HEK293 (cell line): ENCODE data around the gene RIPPLY2.

Source experiments
- HIC1 ChIP-seq: fragments of 450-650 bp; formaldehyde crosslinking; IDR thresholded peaks from 2 replicates; pipeline ENCODE4 v1.5.1; 2016; ENCODE audit warnings: missing biosample characterization, missing genetic modification characterization
- KLF7 ChIP-seq: fragments of 450-650 bp; formaldehyde crosslinking; IDR thresholded peaks from 2 replicates; pipeline ENCODE4 v1.5.1; 2016; ENCODE audit warnings: missing biosample characterization, missing genetic modification characterization, borderline replicate concordance
- PRDM6 ChIP-seq: fragments of 450-650 bp; formaldehyde crosslinking; IDR thresholded peaks from 2 replicates; pipeline ENCODE4 v1.5.1; 2017; ENCODE audit warnings: missing biosample characterization, missing genetic modification characterization
- REST ChIP-seq: fragments of 450-650 bp; formaldehyde crosslinking; IDR thresholded peaks from 2 replicates; pipeline ENCODE4 v1.5.1; 2016; ENCODE audit warnings: missing biosample characterization, missing genetic modification characterization
- SCRT2 ChIP-seq: fragments of 450-650 bp; formaldehyde crosslinking; IDR thresholded peaks from 2 replicates; pipeline ENCODE4 v1.5.1; 2016; ENCODE audit warnings: missing biosample characterization, missing genetic modification characterization
- ZBTB48 ChIP-seq: fragments of 450-650 bp; formaldehyde crosslinking; IDR thresholded peaks from 2 replicates; pipeline ENCODE4 v1.5.1; 2016; ENCODE audit warnings: missing biosample characterization, missing genetic modification characterization
- ZBTB7A ChIP-seq: fragments of 450-650 bp; formaldehyde crosslinking; IDR thresholded peaks from 2 replicates; pipeline ENCODE4 v1.5.1; 2016; ENCODE audit warnings: low read depth, missing biosample characterization, missing genetic modification characterization
- ZNF133 ChIP-seq: fragments of 450-650 bp; formaldehyde crosslinking; IDR thresholded peaks from 2 replicates; pipeline ENCODE4 v1.5.1; 2016; ENCODE audit warnings: missing biosample characterization, missing genetic modification characterization
- ZNF138 ChIP-seq: fragments of 450-650 bp; formaldehyde crosslinking; IDR thresholded peaks from 2 replicates; pipeline ENCODE4 v1.5.1; 2016; ENCODE audit warnings: missing biosample characterization, missing genetic modification characterization, borderline replicate concordance
- ZNF18 ChIP-seq: fragments of 450-650 bp; formaldehyde crosslinking; IDR thresholded peaks from 2 replicates; pipeline ENCODE4 v1.5.1; 2016; ENCODE audit warnings: missing biosample characterization, missing genetic modification characterization
- ZNF274 ChIP-seq, 2 experiments: fragments of 200-500 bp in 1 of 2; fragments of 450-650 bp in 1 of 2; sonication (Bioruptor generic) in 1 of 2; formaldehyde crosslinking in 1 of 2; IDR thresholded peaks; 2 replicates each; pipeline versions ENCODE4 v1.5.1 to v1.6.1; 2014 to 2016; ENCODE audit warnings: borderline replicate concordance in 1 of 2, inconsistent platforms in 1 of 2, low read length in 1 of 2, missing biosample characterization in 1 of 2, missing genetic modification characterization in 1 of 2
- ZNF280C ChIP-seq: fragments of 450-650 bp; formaldehyde crosslinking; IDR thresholded peaks from 2 replicates; pipeline ENCODE4 v1.5.1; 2016; ENCODE audit warnings: missing biosample characterization, missing genetic modification characterization
- ZNF324 ChIP-seq: fragments of 450-650 bp; formaldehyde crosslinking; IDR thresholded peaks from 2 replicates; pipeline ENCODE4 v1.5.1; 2016; ENCODE audit warnings: missing biosample characterization, missing genetic modification characterization
- ZNF416 ChIP-seq: fragments of 450-650 bp; formaldehyde crosslinking; IDR thresholded peaks from 2 replicates; pipeline ENCODE4 v1.5.1; 2016; ENCODE audit warnings: missing biosample characterization, missing genetic modification characterization
- ZNF501 ChIP-seq: fragments of 450-650 bp; formaldehyde crosslinking; IDR thresholded peaks from 2 replicates; pipeline ENCODE4 v1.5.1; 2016; ENCODE audit warnings: missing biosample characterization, missing genetic modification characterization
- ZNF549 ChIP-seq: fragments of 450-650 bp; IDR thresholded peaks from 2 replicates; pipeline ENCODE4 v1.5.1; 2018; ENCODE audit warnings: missing biosample characterization, missing genetic modification characterization, mild to moderate bottlenecking, inconsistent platforms, moderate library complexity
- ZNF558 ChIP-seq: fragments of 450-650 bp; formaldehyde crosslinking; IDR thresholded peaks from 2 replicates; pipeline ENCODE4 v1.5.1; 2016; ENCODE audit warnings: missing biosample characterization, missing genetic modification characterization
- ZNF610 ChIP-seq: fragments of 450-650 bp; formaldehyde crosslinking; IDR thresholded peaks from 2 replicates; pipeline ENCODE4 v1.5.1; 2016; ENCODE audit warnings: missing biosample characterization, missing genetic modification characterization, borderline replicate concordance
- ZNF629 ChIP-seq: fragments of 450-650 bp; formaldehyde crosslinking; IDR thresholded peaks from 2 replicates; pipeline ENCODE4 v1.5.1; 2017; ENCODE audit warnings: missing biosample characterization, missing genetic modification characterization
- ZNF654 ChIP-seq: fragments of 450-650 bp; formaldehyde crosslinking; IDR thresholded peaks from 2 replicates; pipeline ENCODE4 v1.5.1; 2016; ENCODE audit warnings: low read depth, missing biosample characterization, missing genetic modification characterization
- ZNF776 ChIP-seq: fragments of 450-650 bp; formaldehyde crosslinking; IDR thresholded peaks from 2 replicates; pipeline ENCODE4 v1.5.0; 2017; ENCODE audit warnings: missing biosample characterization, missing genetic modification characterization, borderline replicate concordance
- ZNF791 ChIP-seq: fragments of 450-650 bp; formaldehyde crosslinking; IDR thresholded peaks from 2 replicates; pipeline ENCODE4 v1.5.1; 2016; ENCODE audit warnings: missing biosample characterization, missing genetic modification characterization
- ZSCAN16 ChIP-seq: fragments of 450-650 bp; formaldehyde crosslinking; IDR thresholded peaks from 2 replicates; pipeline ENCODE4 v1.5.1; 2016; ENCODE audit warnings: missing biosample characterization, missing genetic modification characterization
- ZSCAN5A ChIP-seq: fragments of 450-650 bp; formaldehyde crosslinking; IDR thresholded peaks from 2 replicates; pipeline ENCODE4 v1.5.1; 2016; ENCODE audit warnings: missing biosample characterization, missing genetic modification characterization

The RIPPLY2 gene

GRCh38 chr6:83859410-83860358, 6.5 kb downstream of the RIPPLY2 start, which contains the start of gene CYB5R4 (continued):
- TF ChIP-seq ZSCAN5A (no peak; the same call in 1 of the 2 replicates), ZNF776 (tag by site-specific recombination) (no peak), KLF7 (tag by site-specific recombination) (peak; percentile 67), ZNF558 (tag by site-specific recombination) (no peak), ZNF18 (tag by site-specific recombination) (no peak), ZNF501 (tag by site-specific recombination) (peak; percentile 94), ZBTB7A (tag by site-specific recombination) (peak; percentile 96), ZNF280C (tag by site-specific recombination) (no peak), PRDM6 (tag by site-specific recombination) (no peak), ZNF610 (peak; percentile 42; the same call in 1 of the 2 replicates), ZNF138 (no peak), ZSCAN16 (no peak), ZNF654 (no peak), ZNF324 (tag by site-specific recombination) (no peak; the same call in none of the 2 replicates), ZNF133 (no peak), REST (tag by site-specific recombination) (peak; percentile 100), ZNF629 (peak; percentile 89), ZNF791 (tag by site-specific recombination) (no peak), HIC1 (tag by site-specific recombination) (no peak), ZNF416 (no peak), ZNF274 (IDR thresholded peaks at IDR 0.05; ENCODE audit: low read length) (no peak), ZNF274 (tag by site-specific recombination; IDR thresholded peaks at IDR 0.05; ENCODE audit: borderline replicate concordance) (no peak), ZNF549 (tag by site-specific recombination) (no peak), ZBTB48 (tag by site-specific recombination) (peak; percentile 100), SCRT2 (tag by site-specific recombination) (no peak)
